Cardiac muscle cell (in vitro differentiated cells and primary cell): ENCODE results near the gene RALGPS2. TPM values are rescaled to one million over a fixed set of nuclear protein-coding genes. Genes with fewer than 3 reads are reported as not detected.
A peak's percentile ranks its signal among the peaks of the same experiment; 100 is the strongest.

Experiments
- DNase-seq, 2 donors: peaks; one replicate each; pipeline versions ENCODE4 v3.0.0 to v3.0.0-alpha.2; 2010 to 2017; ENCODE audit warnings: low read depth in 1 of 2, low spot score in 1 of 2
- H3K27ac ChIP-seq: fragments of 200-600 bp; sonication (generic); 2 replicates; pipeline ENCODE4 v1.5.1; 2016
- H3K27me3 ChIP-seq: fragments of 200-600 bp; sonication (generic); 2 replicates; pipeline ENCODE4 v1.6.0; 2016; ENCODE audit warnings: control low read depth
- H3K36me3 ChIP-seq: fragments of 200-600 bp; sonication (generic); 2 replicates; pipeline ENCODE4 v1.5.1; 2016; ENCODE audit warnings: control low read depth
- H3K4me1 ChIP-seq: fragments of 200-600 bp; sonication (generic); 2 replicates; pipeline ENCODE4 v1.8.1; 2017; ENCODE audit warnings: low read depth, mild to moderate bottlenecking, mixed run types
- H3K4me3 ChIP-seq: fragments of 200-600 bp; sonication (generic); 2 replicates; pipeline ENCODE4 v1.5.1; 2016; ENCODE audit warnings: mild to moderate bottlenecking
- H3K9me3 ChIP-seq: fragments of 200-600 bp; sonication (generic); 2 replicates; pipeline ENCODE4 v1.5.1; 2017; ENCODE audit warnings: low read depth, mild to moderate bottlenecking, control low read depth
- polyA plus RNA-seq: library from polyadenylated mRNA; unstranded; fragments of >200 nt; fragmentation: Nextera tagmentation; extraction: Ambion mirVana; gene quantifications from 2 replicates; pipeline ENCODE4 v1.2.1, GENCODE V29; 2016
- total RNA-seq: library from RNA; depleted of rRNA; stranded (reverse); fragments of >200 nt; gene quantifications from 2 replicates; pipeline ENCODE4 v1.2.3, GENCODE V29; 2016
- TF ChIP-seq, protein P1 (sequence below): IDR thresholded peaks from 2 replicates; pipeline ENCODE4 v1.5.1; 2012; ENCODE audit warnings: low read depth, mild to moderate bottlenecking, low read length

RALGPS2 gene
- total and polyA plus RNA-seq, 2 experiments from 2014 or later = 10.3 to 27.3 TPM

- H3K36me3 ChIP-seq = no peaks in the 10 kb centered on the region
- H3K27me3 ChIP-seq = no peaks in the 10 kb centered on the region
- no peaks in the 10 kb centered on the region for H3K9me3 ChIP-seq
- H3K4me3 ChIP-seq = no peak overlapping the region
- no peak overlapping the region for H3K27ac ChIP-seq
- TF ChIP-seq, protein P1, sequence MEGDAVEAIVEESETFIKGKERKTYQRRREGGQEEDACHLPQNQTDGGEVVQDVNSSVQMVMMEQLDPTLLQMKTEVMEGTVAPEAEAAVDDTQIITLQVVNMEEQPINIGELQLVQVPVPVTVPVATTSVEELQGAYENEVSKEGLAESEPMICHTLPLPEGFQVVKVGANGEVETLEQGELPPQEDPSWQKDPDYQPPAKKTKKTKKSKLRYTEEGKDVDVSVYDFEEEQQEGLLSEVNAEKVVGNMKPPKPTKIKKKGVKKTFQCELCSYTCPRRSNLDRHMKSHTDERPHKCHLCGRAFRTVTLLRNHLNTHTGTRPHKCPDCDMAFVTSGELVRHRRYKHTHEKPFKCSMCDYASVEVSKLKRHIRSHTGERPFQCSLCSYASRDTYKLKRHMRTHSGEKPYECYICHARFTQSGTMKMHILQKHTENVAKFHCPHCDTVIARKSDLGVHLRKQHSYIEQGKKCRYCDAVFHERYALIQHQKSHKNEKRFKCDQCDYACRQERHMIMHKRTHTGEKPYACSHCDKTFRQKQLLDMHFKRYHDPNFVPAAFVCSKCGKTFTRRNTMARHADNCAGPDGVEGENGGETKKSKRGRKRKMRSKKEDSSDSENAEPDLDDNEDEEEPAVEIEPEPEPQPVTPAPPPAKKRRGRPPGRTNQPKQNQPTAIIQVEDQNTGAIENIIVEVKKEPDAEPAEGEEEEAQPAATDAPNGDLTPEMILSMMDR = no peak
- peak in 1 of 2 donors; percentile 38 for DNase-seq
- H3K4me1 ChIP-seq = no peaks in the 10 kb centered on the region
These were observed 40.9 kb upstream of the RALGPS2 start for GRCh38 chr1:178684111-178684510.

DNA sequence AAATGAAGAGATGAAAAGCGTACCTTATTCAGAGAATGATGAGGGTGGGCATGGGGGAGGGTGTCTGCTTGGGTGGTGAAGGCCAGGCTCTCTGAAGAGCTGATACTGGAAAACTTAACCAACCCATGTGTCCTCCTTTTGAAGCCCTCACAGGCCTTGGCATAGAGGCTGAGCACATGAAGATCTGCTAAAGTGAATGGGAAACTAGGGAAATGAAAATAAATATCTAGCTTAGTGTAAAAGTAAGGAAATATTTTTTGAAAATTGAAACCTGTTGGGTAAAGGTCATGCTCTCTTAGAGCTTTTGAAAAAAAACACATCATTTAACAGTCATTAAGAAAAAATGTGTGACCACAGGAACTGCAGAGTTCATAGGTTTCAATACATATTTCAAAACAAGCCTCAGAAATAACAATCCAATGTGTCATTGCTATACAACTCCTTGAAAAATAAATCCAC, 40.5 kb upstream of the RALGPS2 start:
- no peaks in the 10 kb centered on the region for H3K27me3 ChIP-seq
- TF ChIP-seq, protein P1 = no peak
- no peak overlapping the region for H3K27ac ChIP-seq
- H3K36me3 ChIP-seq = no peaks in the 10 kb centered on the region
- peak in 1 of 2 donors; percentile 93 for DNase-seq
- H3K4me3 ChIP-seq = no peak overlapping the region
- no peaks in the 10 kb centered on the region for H3K4me1 ChIP-seq
- no peaks in the 10 kb centered on the region for H3K9me3 ChIP-seq

DNA sequence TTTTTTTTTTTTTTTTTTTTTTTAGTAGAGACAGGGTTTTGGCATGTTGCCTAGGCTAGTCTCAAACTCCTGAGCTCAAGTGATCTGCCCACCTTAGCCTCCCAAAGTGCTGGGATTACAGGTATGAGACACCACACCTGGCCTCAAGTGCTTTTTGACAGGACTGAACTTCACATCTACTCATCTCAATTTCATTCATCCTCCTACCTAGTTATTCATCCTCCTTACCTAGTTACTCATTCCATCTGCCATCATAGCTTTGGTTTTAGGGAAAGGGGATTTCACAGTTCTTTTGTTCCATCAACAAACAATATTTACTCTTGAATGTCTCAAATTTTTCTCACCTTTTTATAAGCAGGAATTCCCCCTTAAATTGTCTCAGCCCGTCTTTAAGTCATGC, 38.6 kb upstream of the RALGPS2 start:
- H3K27ac ChIP-seq = no peak overlapping the region
- H3K4me3 ChIP-seq = no peak overlapping the region
- TF ChIP-seq, protein P1 = no peak
- DNase-seq = no peak
- no peaks in the 10 kb centered on the region for H3K9me3 ChIP-seq
- H3K27me3 ChIP-seq = no peaks in the 10 kb centered on the region
- no peaks in the 10 kb centered on the region for H3K36me3 ChIP-seq
- H3K4me1 ChIP-seq = no peaks in the 10 kb centered on the region

DNA sequence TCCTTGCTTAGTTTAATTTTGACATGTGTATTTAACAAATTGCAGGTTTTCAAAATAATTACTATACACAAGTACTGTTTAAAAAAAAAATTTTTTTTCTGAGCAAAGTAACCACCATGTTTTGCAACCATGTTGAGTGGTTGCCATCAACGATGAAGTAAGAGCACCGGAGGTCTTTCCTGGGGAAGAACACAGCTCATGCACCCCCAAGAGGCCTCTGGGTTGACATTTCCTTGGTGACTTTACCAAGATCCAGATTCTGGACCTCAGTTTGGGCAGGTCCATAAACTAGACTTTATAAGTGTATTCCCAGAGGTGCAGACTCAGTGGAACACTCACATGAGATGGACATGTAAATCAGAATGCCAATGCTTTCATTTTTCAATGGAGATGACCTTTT, 36.8 kb upstream of the RALGPS2 start:
- H3K36me3 ChIP-seq = no peaks in the 10 kb centered on the region
- TF ChIP-seq, protein P1 = no peak
- H3K27ac ChIP-seq = no peak overlapping the region
- no peak overlapping the region for H3K4me3 ChIP-seq
- H3K27me3 ChIP-seq = no peaks in the 10 kb centered on the region
- H3K9me3 ChIP-seq = no peaks in the 10 kb centered on the region
- no peaks in the 10 kb centered on the region for H3K4me1 ChIP-seq
- peak in 1 of 2 donors; percentile 83 for DNase-seq

- Histone ChIP-seq H3K27me3 (no peaks in the 10 kb centered on the region), H3K4me1 (no peaks in the 10 kb centered on the region)
- TF ChIP-seq, protein P1 = no peak
These were observed 35.3 kb upstream of the RALGPS2 start for GRCh38 chr1:178689769-178690168.

GRCh38 chr1:178690496-178690895, 34.5 kb upstream of the RALGPS2 start:
- Histone ChIP-seq H3K27ac (no peak overlapping the region), H3K4me3 (no peak overlapping the region), H3K36me3 (no peaks in the 10 kb centered on the region), H3K4me1 (no peaks in the 10 kb centered on the region), H3K9me3 (no peaks in the 10 kb centered on the region), H3K27me3 (no peaks in the 10 kb centered on the region)
- DNase-seq = no peak
- TF ChIP-seq, protein P1 = no peak

More at GRCh38 chr1:178689769-178690168, 35.3 kb upstream of the RALGPS2 start:
- Histone ChIP-seq H3K9me3 (no peaks in the 10 kb centered on the region), H3K36me3 (no peaks in the 10 kb centered on the region), H3K4me3 (no peak overlapping the region), H3K27ac (no peak overlapping the region)
- DNase-seq = no peak
